GM12878 (cell line): Measurements from ENCODE around the gene RFTN2. TPM values are rescaled to one million over a fixed set of nuclear protein-coding genes. Genes with fewer than 3 reads are reported as not detected.
A peak's percentile ranks its signal among the peaks of the same experiment; 100 is the strongest.

Source experiments
- BCLAF1 ChIP-seq: fragments of 450-650 bp; IDR thresholded peaks from 2 replicates; pipeline ENCODE4 v1.6.1; 2017; ENCODE audit warnings: antibody characterized with exemption, mild to moderate bottlenecking, moderate library complexity
- KAT2A ChIP-seq: conservative IDR thresholded peaks from 2 replicates; pipeline ENCODE4 v1.6.1; 2011; ENCODE audit warnings: low read depth, low read length; ENCODE audit not compliant: control insufficient read depth
- KDM1A ChIP-seq: fragments of 200-600 bp; sonication (generic); IDR thresholded peaks from 2 replicates; pipeline ENCODE4 v1.6.1; 2016; ENCODE audit warnings: borderline replicate concordance
- MTA2 ChIP-seq: fragments of 450-650 bp; IDR thresholded peaks from 2 replicates; pipeline ENCODE4 v1.6.1; 2016; ENCODE audit warnings: low read depth, mild to moderate bottlenecking, moderate library complexity
- POLR2A ChIP-seq: IDR thresholded peaks from 2 replicates; pipeline ENCODE4 v1.6.1; 2011; ENCODE audit warnings: low read depth, mild to moderate bottlenecking, low read length
- PRDM15 ChIP-seq: fragments of 450-650 bp; formaldehyde crosslinking; IDR thresholded peaks from 2 replicates; pipeline ENCODE4 v1.4.0; 2020; ENCODE audit warnings: mild to moderate bottlenecking, moderate library complexity
- SPI1 ChIP-seq: IDR thresholded peaks from 2 replicates; pipeline ENCODE4 v1.6.1; 2011; ENCODE audit warnings: low read depth, mild to moderate bottlenecking, low read length, moderate library complexity, borderline replicate concordance; ENCODE audit not compliant: insufficient read depth
- STAT1 ChIP-seq: fragments of 450-650 bp; conservative IDR thresholded peaks from 2 replicates; pipeline ENCODE4 v1.6.1; 2014; ENCODE audit warnings: antibody characterized with exemption, mild to moderate bottlenecking
- STAT3 ChIP-seq: IDR thresholded peaks from 2 replicates; pipeline ENCODE4 v1.6.1; 2011; ENCODE audit warnings: low read depth, low read length, improper control_type of control experiment
- TCF7 ChIP-seq: IDR thresholded peaks from 2 replicates; pipeline ENCODE4 v1.6.1; 2014; ENCODE audit warnings: antibody characterized with exemption, borderline replicate concordance
- USF2 ChIP-seq: IDR thresholded peaks from 2 replicates; pipeline ENCODE4 v1.6.1; 2011; ENCODE audit warnings: low read depth, low read length, improper control_type of control experiment, borderline replicate concordance
- WRNIP1 ChIP-seq: IDR thresholded peaks from 2 replicates; pipeline ENCODE4 v1.6.1; 2011; ENCODE audit warnings: low read depth, low read length, improper control_type of control experiment, borderline replicate concordance
- ZNF384 ChIP-seq: IDR thresholded peaks from 2 replicates; pipeline ENCODE4 v1.6.1; 2012; ENCODE audit warnings: low read depth, mild to moderate bottlenecking, low read length, improper control_type of control experiment, borderline replicate concordance
- ZNF687 ChIP-seq: fragments of 450-650 bp; IDR thresholded peaks from 2 replicates; pipeline ENCODE4 v1.6.1; 2017; ENCODE audit warnings: mild to moderate bottlenecking, moderate library complexity
- polyA plus RNA-seq, 11 experiments: library from polyadenylated mRNA; depleted of rRNA in 4 of 11; unstranded in 6 of 11; stranded (reverse) in 5 of 11; fragments of >200 nt; fragmentation: Nextera tagmentation in 4 of 11; fragmentation: Illumina TruSeq in 1 of 11; extraction: Ambion mirVana in 4 of 11; extraction: Trizol in 1 of 11; gene quantifications; 1 replicate in 1 of 11; 2 replicates in 10 of 11; pipeline versions ENCODE4 v1.2.1 to v1.2.3, GENCODE V29; 2011 to 2016; ENCODE audit warnings: inconsistent platforms in 2 of 11, missing spikeins in 2 of 11, low read depth in 1 of 11
- total RNA-seq, 4 experiments: library from RNA; depleted of rRNA in 3 of 4; stranded (reverse); fragments of >200 nt in 3 of 4; fragmentation: Illumina TruSeq in 1 of 4; extraction: Trizol in 1 of 4; gene quantifications; 2 replicates each; pipeline versions ENCODE4 v1.2.1 to v1.2.3, GENCODE V29; 2013 to 2021

Gene RFTN2
- total and polyA plus RNA-seq, 10 of the 15 experiments (the other 5 are each of a cell fraction or from before 2014, with no cell fraction given) = 0.09 to 0.23 TPM; not detected in 8

- TF ChIP-seq PRDM15 (CRISPR knock-in tag) = no peak
- TF ChIP-seq STAT1 = no peak
- TF ChIP-seq USF2 = no peak
- peak; percentile 94 for TF ChIP-seq SPI1
- TF ChIP-seq KAT2A = no peak
- TF ChIP-seq ZNF384 = no peak
- TF ChIP-seq ZNF687 = peak; percentile 66; the same call in 1 of the 2 replicates
- no peak for TF ChIP-seq BCLAF1
- TF ChIP-seq KDM1A = no peak
- no peak for TF ChIP-seq POLR2A
- TF ChIP-seq STAT3 = no peak
- no peak for TF ChIP-seq TCF7
- TF ChIP-seq MTA2 = no peak
- no peak for TF ChIP-seq WRNIP1
Measured at GRCh38 chr2:197626965-197627625, 48.3 kb downstream of the RFTN2 start (continued).
